Measurements from ENCODE around the gene ATP6V1C2.
A peak's percentile ranks its signal among the peaks of the same experiment; 100 is the strongest.

ATP6V1C2 gene

DNA sequence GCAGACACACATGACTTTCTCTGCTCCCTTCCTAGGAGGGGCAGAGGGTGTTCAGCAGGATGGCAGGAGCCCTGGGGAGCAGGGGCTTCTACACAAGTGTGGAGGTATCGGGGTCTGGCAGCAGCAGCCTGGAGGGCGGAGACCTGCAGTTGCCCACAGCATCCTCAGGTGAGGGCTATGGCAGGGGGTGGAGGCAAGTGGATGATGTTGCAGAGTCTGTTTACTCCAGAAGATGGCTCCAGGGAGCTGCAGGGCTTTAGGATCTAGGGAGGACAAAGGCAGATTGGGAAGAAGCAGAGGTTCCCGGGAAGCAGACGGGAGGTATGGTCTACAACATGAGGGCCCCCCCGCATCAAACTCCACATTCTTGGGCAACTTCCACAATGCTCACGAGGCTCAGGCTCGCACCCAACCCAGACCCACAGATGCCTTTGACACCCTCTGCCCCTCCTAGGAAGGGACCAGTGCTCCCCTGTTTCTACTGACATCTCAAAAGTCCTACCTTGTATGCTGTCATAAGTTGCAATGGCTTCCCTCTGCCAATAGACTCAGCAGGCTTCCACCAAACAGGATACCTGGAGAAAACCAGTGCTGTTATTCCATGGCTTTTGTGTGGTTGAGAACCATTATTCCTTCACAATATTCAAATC lies 12.0 kb upstream of the ATP6V1C2 start:
- H3K27ac ChIP-seq: no peak overlapping the region
- TF ChIP-seq, protein P1, sequence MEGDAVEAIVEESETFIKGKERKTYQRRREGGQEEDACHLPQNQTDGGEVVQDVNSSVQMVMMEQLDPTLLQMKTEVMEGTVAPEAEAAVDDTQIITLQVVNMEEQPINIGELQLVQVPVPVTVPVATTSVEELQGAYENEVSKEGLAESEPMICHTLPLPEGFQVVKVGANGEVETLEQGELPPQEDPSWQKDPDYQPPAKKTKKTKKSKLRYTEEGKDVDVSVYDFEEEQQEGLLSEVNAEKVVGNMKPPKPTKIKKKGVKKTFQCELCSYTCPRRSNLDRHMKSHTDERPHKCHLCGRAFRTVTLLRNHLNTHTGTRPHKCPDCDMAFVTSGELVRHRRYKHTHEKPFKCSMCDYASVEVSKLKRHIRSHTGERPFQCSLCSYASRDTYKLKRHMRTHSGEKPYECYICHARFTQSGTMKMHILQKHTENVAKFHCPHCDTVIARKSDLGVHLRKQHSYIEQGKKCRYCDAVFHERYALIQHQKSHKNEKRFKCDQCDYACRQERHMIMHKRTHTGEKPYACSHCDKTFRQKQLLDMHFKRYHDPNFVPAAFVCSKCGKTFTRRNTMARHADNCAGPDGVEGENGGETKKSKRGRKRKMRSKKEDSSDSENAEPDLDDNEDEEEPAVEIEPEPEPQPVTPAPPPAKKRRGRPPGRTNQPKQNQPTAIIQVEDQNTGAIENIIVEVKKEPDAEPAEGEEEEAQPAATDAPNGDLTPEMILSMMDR (IDR thresholded peaks at IDR 0.05): peak; percentile 86
- TF ChIP-seq ZFX (IDR thresholded peaks at IDR 0.05; ENCODE audit: borderline replicate concordance): no peak

DNA sequence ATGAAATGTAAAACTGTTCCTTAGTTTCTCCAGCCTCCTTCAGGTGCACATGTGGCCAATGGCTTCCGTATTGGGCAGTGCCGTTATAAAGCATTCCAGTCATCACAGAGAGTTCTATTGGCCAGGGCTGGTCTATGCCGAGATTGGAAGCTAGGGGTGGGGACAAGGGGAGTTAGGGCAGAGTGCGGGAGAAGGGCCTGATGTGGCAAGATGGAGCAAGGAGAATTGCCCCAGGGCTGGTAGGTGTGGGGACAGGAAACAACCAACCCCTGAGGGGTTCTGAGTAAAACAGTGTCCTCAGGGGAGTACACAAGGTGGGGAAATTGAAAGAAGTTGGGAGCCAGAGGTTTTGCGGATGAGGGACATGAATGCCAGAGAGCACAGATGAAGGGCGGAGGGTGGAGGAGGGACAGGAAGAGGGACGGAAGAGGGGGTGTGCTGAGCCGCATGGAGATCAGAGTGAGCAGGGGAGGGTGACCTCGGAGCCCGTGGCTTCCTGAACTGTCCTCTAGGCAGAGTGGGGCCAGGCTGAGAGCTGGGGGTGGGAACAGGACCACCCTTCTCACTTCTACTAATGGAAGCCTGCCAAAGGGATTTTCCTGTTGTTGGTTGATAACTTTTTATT lies 9.1 kb upstream of the ATP6V1C2 start:
- TF ChIP-seq, protein P1 (IDR thresholded peaks at IDR 0.05): no peak
- no peak for TF ChIP-seq ZFX (IDR thresholded peaks at IDR 0.05; ENCODE audit: borderline replicate concordance)
- H3K27ac ChIP-seq: no peak overlapping the region

DNA sequence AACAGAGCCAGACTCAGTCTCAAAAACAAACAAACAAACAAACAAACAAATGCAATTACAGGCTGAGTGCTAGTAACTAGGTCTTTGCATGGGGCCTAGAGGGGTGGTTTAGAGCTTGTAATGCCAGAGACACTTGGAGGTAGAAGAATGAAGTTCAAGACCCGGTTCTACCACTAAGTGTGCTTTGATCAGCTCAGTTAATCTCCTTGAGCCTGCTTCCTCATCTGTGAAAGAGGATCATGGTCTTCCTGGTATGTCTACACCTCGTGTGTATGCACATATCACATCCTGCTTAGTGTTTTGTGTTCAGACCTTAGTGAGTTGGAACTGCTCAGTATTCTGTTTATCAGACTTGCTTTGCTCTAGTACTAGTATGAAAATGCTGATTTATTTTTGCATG lies 4.8 kb upstream of the ATP6V1C2 start:
- no peak for TF ChIP-seq ZFX (IDR thresholded peaks at IDR 0.05; ENCODE audit: borderline replicate concordance)
- TF ChIP-seq, protein P1 (IDR thresholded peaks at IDR 0.05): no peak
- H3K27ac ChIP-seq: no peak overlapping the region

DNA sequence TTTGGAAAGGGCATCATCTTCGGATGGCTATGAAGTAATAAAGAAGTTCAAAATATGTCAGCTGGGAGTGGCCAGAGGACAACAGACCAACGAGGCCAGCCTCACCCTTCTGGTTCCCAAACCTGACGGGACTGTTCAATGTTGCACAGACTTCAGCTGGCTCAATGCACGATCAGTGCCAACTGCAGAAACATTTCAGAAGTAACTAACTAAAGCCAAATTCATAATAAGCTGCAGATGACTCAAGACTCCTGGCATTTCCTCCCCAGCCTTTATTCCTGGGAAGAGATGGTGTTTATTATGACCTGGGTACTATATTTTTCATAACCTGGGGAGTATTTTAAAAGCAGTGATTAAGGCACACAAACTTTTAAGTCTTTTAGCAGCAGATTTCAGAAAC lies 3.8 kb upstream of the ATP6V1C2 start:
- no peak overlapping the region for H3K27ac ChIP-seq
- TF ChIP-seq ZFX (IDR thresholded peaks at IDR 0.05; ENCODE audit: borderline replicate concordance): no peak
- TF ChIP-seq, protein P1 (IDR thresholded peaks at IDR 0.05): no peak

DNA sequence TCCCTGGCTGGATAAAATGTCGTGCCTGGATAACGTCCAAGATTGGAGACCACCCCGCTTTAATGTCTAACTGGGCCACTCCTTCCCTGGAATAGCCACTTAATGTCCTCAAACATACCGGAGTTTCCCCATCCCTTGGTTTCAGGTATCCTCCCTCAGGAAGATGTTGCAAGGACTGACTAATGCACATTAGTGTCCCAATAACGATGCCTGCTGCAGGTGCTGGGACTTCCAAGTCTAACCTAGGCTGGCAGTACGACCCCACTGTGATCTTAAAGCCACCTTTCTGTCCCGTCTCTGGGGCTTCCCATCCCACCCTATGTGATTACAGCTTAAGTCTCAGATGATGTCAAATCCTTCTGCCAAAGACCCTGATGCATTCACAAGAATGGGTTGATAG lies 1.1 kb upstream of the ATP6V1C2 start:
- no peak for TF ChIP-seq ZFX (IDR thresholded peaks at IDR 0.05; ENCODE audit: borderline replicate concordance)
- TF ChIP-seq, protein P1 (IDR thresholded peaks at IDR 0.05): no peak

DNA sequence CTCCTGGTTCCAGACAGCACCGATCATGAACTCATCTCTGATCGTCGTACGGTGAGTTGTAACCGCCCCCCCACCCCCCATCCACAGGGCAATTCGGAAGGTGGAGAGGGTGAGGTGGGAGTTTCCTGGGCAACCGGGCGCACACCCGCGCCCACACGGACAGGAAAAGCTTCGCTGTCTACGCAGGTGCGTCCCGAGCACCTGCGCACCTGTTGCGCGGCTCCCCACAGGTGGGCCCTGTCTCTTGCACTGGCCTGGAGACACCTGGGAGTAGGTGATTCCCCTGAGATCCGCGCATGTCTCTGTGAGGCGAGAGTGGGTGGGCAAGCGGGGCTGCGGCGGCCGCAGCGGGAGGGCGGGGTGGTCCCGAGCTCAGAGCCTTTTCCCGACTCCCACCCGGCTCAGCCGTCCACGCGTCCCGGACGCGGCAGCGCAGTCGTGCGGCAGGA lies 459 bp upstream of the ATP6V1C2 start:
- H3K27ac ChIP-seq: no peak overlapping the region
- TF ChIP-seq, protein P1 (IDR thresholded peaks at IDR 0.05): no peak
- no peak for TF ChIP-seq ZFX (IDR thresholded peaks at IDR 0.05; ENCODE audit: borderline replicate concordance)

More for the DNA sequence above, 1.1 kb upstream of the ATP6V1C2 start:
- no peak overlapping the region for H3K27ac ChIP-seq

DNA sequence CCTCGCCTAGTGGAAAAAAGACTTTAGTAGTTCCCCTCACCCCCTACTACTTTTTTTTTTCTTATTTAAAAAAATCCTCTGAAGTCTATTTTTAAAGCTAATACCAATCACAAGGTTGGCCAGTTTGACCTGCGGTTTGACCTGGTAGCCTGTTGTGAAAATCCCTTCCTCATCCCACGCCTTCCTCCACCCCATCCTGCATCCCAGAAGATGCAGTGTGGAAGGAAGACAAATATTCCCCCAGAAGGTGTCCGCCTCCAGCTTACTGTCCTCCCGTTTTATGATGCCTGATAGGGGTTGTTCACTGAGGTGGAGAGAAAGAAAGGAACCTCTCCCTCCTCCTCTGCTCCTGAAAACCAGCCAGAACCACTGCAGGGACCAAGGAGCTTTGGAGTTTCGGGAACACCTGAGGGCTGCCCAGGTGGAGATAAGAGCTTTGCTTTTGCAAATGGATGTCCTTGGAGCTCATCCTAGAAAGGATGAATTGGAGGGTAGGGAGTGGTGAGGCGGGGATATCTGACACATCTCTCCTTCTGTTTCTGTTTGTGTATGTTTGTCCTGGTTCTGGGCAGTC lies 909 bp downstream of the ATP6V1C2 start:
- H3K27ac ChIP-seq: no peak overlapping the region
- TF ChIP-seq ZFX (IDR thresholded peaks at IDR 0.05; ENCODE audit: borderline replicate concordance): no peak
- TF ChIP-seq, protein P1 (IDR thresholded peaks at IDR 0.05): no peak
